Activated CD8-positive, alpha-beta T cell treated with anti-CD3 and anti-CD28 coated beads for 36 hours (primary cell): Measurements from ENCODE around the gene PTPRG. TPM values are rescaled to one million over a fixed set of nuclear protein-coding genes. Genes with fewer than 3 reads are reported as not detected.

Experiments used
- ATAC-seq: fragments of 200-7000 bp; cut with Tn5 transposase; one replicate; pipeline ENCODE4 v1.10.0; 2021; ENCODE audit warnings: mild to moderate bottlenecking, moderate library complexity
- CTCF ChIA-PET: fragments of 350-600 bp; sonication (Branson Sonifier 250); formaldehyde crosslinking; loops from one replicate; lab custom pipeline; 2021; ENCODE audit warnings: antibody characterized with exemption; lab: Charles Lee
- POLR2A ChIA-PET: fragments of 350-600 bp; sonication (Branson Sonifier 250); formaldehyde crosslinking; loops from one replicate; lab custom pipeline; 2021; ENCODE audit warnings: antibody characterized with exemption; lab: Charles Lee
- DNase-seq: peaks from one replicate; pipeline ENCODE4 v3.0.0-alpha.2; 2020
- H3K27ac Mint-ChIP-seq: one replicate; pipeline ENCODE4 v1.8.0; 2021; ENCODE audit warnings: mild to moderate bottlenecking, mixed read lengths
- H3K27me3 Mint-ChIP-seq: one replicate; pipeline ENCODE4 v1.8.0; 2021; ENCODE audit warnings: mixed read lengths
- H3K36me3 Mint-ChIP-seq: one replicate; pipeline ENCODE4 v1.8.0; 2021; ENCODE audit warnings: low read depth, mixed read lengths
- H3K4me1 Mint-ChIP-seq: one replicate; pipeline ENCODE4 v1.8.0; 2021; ENCODE audit warnings: low read depth, mixed read lengths
- H3K4me3 Mint-ChIP-seq: one replicate; pipeline ENCODE4 v1.8.0; 2021; ENCODE audit warnings: mild to moderate bottlenecking, moderate library complexity, mixed read lengths
- H3K9me3 Mint-ChIP-seq: one replicate; pipeline ENCODE4 v1.8.0; 2021; ENCODE audit warnings: mixed read lengths
- intact Hi-C: fragments of 100-400 bp; cut with micrococcal nuclease; formaldehyde crosslinking; loops from one replicate; pipeline ENCODE4 v1.10.0; 2022
- total RNA-seq, 2 experiments: library from RNA; stranded (reverse); gene quantifications; one replicate each; pipeline ENCODE4 v1.2.3, GENCODE V29; 2021
- TF ChIP-seq, protein P1 (sequence below): fragments of 200-600 bp; IDR thresholded peaks from one replicate; pipeline ENCODE4 v1.8.0; 2022; ENCODE audit warnings: antibody characterized with exemption, mild to moderate bottlenecking

The PTPRG gene
- total RNA-seq, 2 experiments from 2014 or later = not detected

DNA sequence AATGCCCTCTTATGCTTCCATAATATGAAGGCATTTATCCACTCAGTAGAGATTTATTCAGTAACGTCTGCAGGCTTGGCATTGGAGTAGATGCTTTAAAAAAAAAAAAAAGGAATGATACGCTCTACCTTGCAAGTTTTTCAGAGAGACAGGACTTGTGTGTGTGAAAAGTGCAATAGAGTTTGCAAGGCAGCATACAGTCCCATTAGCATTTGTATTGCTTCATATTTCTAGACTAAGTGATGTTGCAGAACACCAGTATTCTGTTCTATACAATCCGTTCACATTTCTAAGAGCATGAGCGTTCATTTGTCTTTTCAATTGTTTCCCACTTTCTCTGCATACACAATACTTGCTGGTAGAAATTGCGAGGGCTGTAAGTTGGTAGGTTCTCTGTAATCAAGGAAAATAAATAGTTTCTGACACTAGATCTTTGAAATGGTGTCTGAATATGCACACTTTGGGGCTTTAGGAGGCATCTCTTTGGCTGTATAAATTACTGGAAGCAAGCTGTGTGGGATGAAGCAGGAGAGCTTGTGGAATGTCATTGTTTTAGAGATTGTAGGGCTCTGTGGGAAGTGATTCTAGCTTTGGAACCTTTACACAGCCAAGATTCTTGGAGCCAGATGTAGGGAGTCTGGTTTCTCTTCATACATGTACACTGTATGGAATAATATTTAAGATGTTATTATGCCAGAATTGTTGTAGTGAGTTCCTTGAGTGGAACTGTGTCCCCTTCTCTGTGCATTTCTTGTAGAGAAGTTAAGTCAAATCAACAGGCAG is 549.3 kb downstream of the PTPRG start:
- DNase-seq (no peak), ATAC-seq (no peak)
- Mint-ChIP-seq H3K27ac (no peak overlapping the region), H3K9me3 (peaks cover 8% of the 10 kb centered on the region), H3K4me3 (no peak overlapping the region), H3K36me3 (no peaks in the 10 kb centered on the region), H3K27me3 (peaks cover 3% of the 10 kb centered on the region), H3K4me1 (no peaks in the 10 kb centered on the region)
- TF ChIP-seq, protein P1, sequence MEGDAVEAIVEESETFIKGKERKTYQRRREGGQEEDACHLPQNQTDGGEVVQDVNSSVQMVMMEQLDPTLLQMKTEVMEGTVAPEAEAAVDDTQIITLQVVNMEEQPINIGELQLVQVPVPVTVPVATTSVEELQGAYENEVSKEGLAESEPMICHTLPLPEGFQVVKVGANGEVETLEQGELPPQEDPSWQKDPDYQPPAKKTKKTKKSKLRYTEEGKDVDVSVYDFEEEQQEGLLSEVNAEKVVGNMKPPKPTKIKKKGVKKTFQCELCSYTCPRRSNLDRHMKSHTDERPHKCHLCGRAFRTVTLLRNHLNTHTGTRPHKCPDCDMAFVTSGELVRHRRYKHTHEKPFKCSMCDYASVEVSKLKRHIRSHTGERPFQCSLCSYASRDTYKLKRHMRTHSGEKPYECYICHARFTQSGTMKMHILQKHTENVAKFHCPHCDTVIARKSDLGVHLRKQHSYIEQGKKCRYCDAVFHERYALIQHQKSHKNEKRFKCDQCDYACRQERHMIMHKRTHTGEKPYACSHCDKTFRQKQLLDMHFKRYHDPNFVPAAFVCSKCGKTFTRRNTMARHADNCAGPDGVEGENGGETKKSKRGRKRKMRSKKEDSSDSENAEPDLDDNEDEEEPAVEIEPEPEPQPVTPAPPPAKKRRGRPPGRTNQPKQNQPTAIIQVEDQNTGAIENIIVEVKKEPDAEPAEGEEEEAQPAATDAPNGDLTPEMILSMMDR = no peak
- POLR2A ChIA-PET = interaction anchor here (0.6 kb wide), 1 partner anchor 15 kb away, joined by 4 read pairs; no protein-coding TSS in a partner anchor
- CTCF ChIA-PET = no interaction called here
- intact Hi-C loops = no loop called here

DNA sequence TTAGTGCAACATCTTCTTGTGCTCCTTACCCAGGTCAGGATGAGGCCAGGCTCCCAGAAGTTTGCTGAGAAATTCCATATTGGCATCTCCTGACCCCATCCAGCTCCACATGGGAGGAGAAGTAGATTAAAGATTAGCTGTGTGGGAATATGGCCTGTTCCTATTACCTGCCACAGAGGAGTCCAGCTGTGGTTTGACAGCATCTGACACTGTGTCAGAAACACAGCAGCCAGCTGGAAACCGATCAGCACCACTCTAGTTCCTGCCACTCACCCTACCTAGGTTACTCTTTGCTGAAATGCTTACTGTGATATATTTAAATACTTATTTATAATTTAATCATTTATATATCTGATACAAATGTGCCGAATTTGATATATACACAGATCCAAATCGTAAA is 551.7 kb downstream of the PTPRG start:
- Mint-ChIP-seq H3K4me1 (no peaks in the 10 kb centered on the region), H3K9me3 (peaks cover 8% of the 10 kb centered on the region), H3K36me3 (no peaks in the 10 kb centered on the region), H3K27ac (no peak overlapping the region), H3K4me3 (no peak overlapping the region), H3K27me3 (peaks cover 3% of the 10 kb centered on the region)
- CTCF ChIA-PET = no interaction called here
- ATAC-seq = no peak
- intact Hi-C loops = no loop called here
- POLR2A ChIA-PET = no interaction called here
- DNase-seq = no peak
- TF ChIP-seq, protein P1 = no peak

DNA sequence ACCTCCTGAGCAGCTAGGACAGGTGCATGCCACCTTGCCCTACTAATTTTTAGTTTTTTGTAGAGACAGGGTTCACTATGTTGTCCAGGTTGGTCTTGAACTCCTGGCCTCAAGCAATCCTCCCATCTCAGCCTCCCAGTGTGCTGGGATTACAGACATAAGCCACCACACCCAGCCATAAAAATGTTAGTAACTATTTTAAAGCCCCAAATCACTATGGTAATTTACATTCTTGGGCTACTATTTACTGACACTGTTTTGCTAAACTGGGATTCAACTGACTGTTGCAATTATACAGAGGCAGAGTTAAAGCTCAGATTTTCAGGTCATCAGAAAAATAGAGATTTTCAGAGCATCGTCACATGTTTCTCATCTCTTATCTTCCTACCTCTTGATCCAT is 553.4 kb downstream of the PTPRG start:
- TF ChIP-seq, protein P1 = no peak
- H3K4me1 Mint-ChIP-seq = no peaks in the 10 kb centered on the region
- no peak overlapping the region for H3K4me3 Mint-ChIP-seq
- no peaks in the 10 kb centered on the region for H3K27me3 Mint-ChIP-seq
- peaks cover 3% of the 10 kb centered on the region for H3K9me3 Mint-ChIP-seq
- no peak for DNase-seq
- intact Hi-C loops = no loop called here
- ChIA-PET CTCF (no interaction called here), POLR2A (no interaction called here)
- no peaks in the 10 kb centered on the region for H3K36me3 Mint-ChIP-seq
- H3K27ac Mint-ChIP-seq = no peak overlapping the region
- ATAC-seq = no peak

DNA sequence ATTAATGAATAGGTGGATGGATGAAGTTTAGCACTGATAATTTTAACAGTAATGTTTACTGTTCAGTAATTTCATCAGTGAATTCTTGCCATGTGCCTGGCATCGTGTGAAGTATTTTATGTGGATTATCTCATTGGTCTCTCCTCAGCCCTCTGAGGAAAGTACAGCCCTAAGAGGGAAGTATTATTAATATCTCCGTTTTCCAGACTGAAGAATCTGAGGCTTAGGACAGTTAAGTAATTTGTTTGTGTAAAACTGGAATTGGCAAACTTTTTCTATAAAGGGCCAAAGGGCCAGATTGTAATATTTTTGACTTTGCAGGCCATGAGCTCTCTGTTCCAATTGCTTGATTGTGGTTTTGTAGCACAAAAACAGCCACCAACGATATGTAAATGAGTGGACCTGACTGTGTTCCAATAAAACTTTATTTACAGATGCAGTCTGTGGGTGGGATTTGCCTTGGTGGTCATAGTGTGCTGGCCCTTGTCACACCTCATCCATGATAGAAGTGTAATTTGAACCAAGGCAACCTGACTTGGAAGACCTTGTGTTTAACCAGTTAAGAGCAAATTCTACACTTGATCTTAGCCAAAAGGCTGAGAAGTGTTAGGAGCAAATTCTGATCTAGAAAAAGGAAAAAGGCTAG is 556.7 kb downstream of the PTPRG start:
- TF ChIP-seq, protein P1 = no peak
- ChIA-PET CTCF (no interaction called here), POLR2A (no interaction called here)
- DNase-seq = no peak
- no peaks in the 10 kb centered on the region for H3K4me1 Mint-ChIP-seq
- no peak overlapping the region for H3K27ac Mint-ChIP-seq
- H3K4me3 Mint-ChIP-seq = no peak overlapping the region
- no peaks in the 10 kb centered on the region for H3K27me3 Mint-ChIP-seq
- H3K36me3 Mint-ChIP-seq = no peaks in the 10 kb centered on the region
- intact Hi-C loops = no loop called here
- peaks cover 2% of the 10 kb centered on the region for H3K9me3 Mint-ChIP-seq
- ATAC-seq = no peak

DNA sequence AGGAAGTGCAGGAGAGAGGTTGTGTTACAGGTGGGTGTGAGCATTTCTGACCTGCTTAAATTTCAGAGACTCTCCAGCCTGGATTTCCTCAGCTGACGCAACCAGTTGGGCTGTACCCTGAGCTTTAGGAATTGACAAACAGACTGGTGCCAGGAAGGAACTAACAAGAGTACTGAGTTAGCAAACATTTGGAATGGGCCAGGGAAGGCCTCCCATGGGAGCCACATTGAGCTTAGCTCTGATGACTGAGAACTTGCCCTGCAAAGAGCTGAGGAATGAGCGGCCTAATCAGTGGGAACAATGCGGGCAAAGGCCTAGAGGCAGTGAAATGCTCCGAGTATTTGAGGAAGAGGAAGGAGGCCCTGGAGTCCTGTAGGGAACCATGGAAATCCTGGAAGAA is 557.8 kb downstream of the PTPRG start:
- CTCF ChIA-PET = no interaction called here
- Mint-ChIP-seq H3K9me3 (peaks cover 2% of the 10 kb centered on the region), H3K4me1 (no peaks in the 10 kb centered on the region), H3K27ac (no peak overlapping the region), H3K27me3 (no peaks in the 10 kb centered on the region), H3K4me3 (no peak overlapping the region), H3K36me3 (no peaks in the 10 kb centered on the region)
- POLR2A ChIA-PET = no interaction called here
- intact Hi-C loops = no loop called here
- no peak for DNase-seq
- ATAC-seq = no peak
- TF ChIP-seq, protein P1 = no peak
